GM12878 (cell line): ENCODE measurements around the gene PPT2. TPM values are rescaled to one million over a fixed set of nuclear protein-coding genes. Genes with fewer than 3 reads are reported as not detected.

Source experiments
- E2F8 ChIP-seq: fragments of 450-650 bp; IDR thresholded peaks from 2 replicates; pipeline ENCODE4 v1.6.1; 2018; ENCODE audit warnings: mild to moderate bottlenecking, low read depth, moderate library complexity; ENCODE audit not compliant: partially characterized antibody
- EGR1 ChIP-seq, 2 experiments: IDR thresholded peaks; 1 replicate in 1 of 2; 2 replicates in 1 of 2; pipeline ENCODE4 v1.6.1; 2011 to 2012; ENCODE audit warnings: low read depth in 2 of 2, low read length in 2 of 2, borderline replicate concordance in 1 of 2, mild to moderate bottlenecking in 1 of 2, moderate library complexity in 1 of 2
- EP300 ChIP-seq, 2 experiments: fragments of 150-350 bp in 1 of 2; IDR thresholded peaks; 2 replicates each; pipeline ENCODE4 v1.6.1; 2011 to 2012; ENCODE audit warnings: low read depth in 2 of 2, low read length in 2 of 2, borderline replicate concordance in 1 of 2, improper control_type of control experiment in 1 of 2, inconsistent platforms in 1 of 2; ENCODE audit not compliant: control insufficient read depth in 1 of 2
- ETV6 ChIP-seq, 2 experiments: fragments of 450-650 bp in 1 of 2; IDR thresholded peaks in 1 of 2; conservative IDR thresholded peaks in 1 of 2; 2 replicates each; pipeline ENCODE4 v1.6.1; 2014; ENCODE audit warnings: antibody characterized with exemption in 1 of 2, borderline replicate concordance in 1 of 2, low read depth in 1 of 2, mild to moderate bottlenecking in 1 of 2, moderate library complexity in 1 of 2
- HDAC6 ChIP-seq: fragments of 200-600 bp; sonication (generic); IDR thresholded peaks from one replicate; pipeline ENCODE4 v1.8.0; 2017; ENCODE audit warnings: antibody characterized with exemption; ENCODE audit not compliant: unreplicated experiment
- IKZF1 ChIP-seq: fragments of 450-650 bp; conservative IDR thresholded peaks from 2 replicates; pipeline ENCODE4 v1.6.1; 2017; ENCODE audit warnings: antibody characterized with exemption, mild to moderate bottlenecking
- LARP7 ChIP-seq: fragments of 450-650 bp; IDR thresholded peaks from 2 replicates; pipeline ENCODE4 v1.6.1; 2017; ENCODE audit warnings: mild to moderate bottlenecking
- MTA3 ChIP-seq: IDR thresholded peaks from 2 replicates; pipeline ENCODE4 v1.6.1; 2012; ENCODE audit warnings: low read length, inconsistent platforms, borderline replicate concordance
- NFYA ChIP-seq: IDR thresholded peaks from 2 replicates; pipeline ENCODE4 v1.6.1; 2011; ENCODE audit warnings: low read depth, mild to moderate bottlenecking, low read length, improper control_type of control experiment, borderline replicate concordance
- RAD21 ChIP-seq: IDR thresholded peaks from 2 replicates; pipeline ENCODE4 v1.6.1; 2011; ENCODE audit warnings: mild to moderate bottlenecking, low read depth, low read length, moderate library complexity; ENCODE audit not compliant: insufficient read depth
- RBBP5 ChIP-seq: fragments of 200-600 bp; sonication (generic); conservative IDR thresholded peaks from 2 replicates; pipeline ENCODE4 v1.6.1; 2016
- RELA ChIP-seq: fragments of 450-650 bp; IDR thresholded peaks from 2 replicates; pipeline ENCODE4 v1.8.0; 2014; ENCODE audit warnings: borderline replicate concordance; ENCODE audit not compliant: partially characterized antibody
- SMAD5 ChIP-seq: IDR thresholded peaks from 2 replicates; pipeline ENCODE4 v1.6.1; 2016; ENCODE audit warnings: antibody characterized with exemption, low read depth
- SPI1 ChIP-seq: IDR thresholded peaks from 2 replicates; pipeline ENCODE4 v1.6.1; 2011; ENCODE audit warnings: low read depth, mild to moderate bottlenecking, low read length, moderate library complexity, borderline replicate concordance; ENCODE audit not compliant: insufficient read depth
- ZNF217 ChIP-seq: fragments of 450-650 bp; IDR thresholded peaks from 2 replicates; pipeline ENCODE4 v1.6.1; 2017; ENCODE audit warnings: antibody characterized with exemption, mild to moderate bottlenecking
- ZNF384 ChIP-seq: IDR thresholded peaks from 2 replicates; pipeline ENCODE4 v1.6.1; 2012; ENCODE audit warnings: low read depth, mild to moderate bottlenecking, low read length, improper control_type of control experiment, borderline replicate concordance
- polyA plus RNA-seq, 11 experiments: library from polyadenylated mRNA; depleted of rRNA in 4 of 11; unstranded in 6 of 11; stranded (reverse) in 5 of 11; fragments of >200 nt; fragmentation: Nextera tagmentation in 4 of 11; fragmentation: Illumina TruSeq in 1 of 11; extraction: Ambion mirVana in 4 of 11; extraction: Trizol in 1 of 11; gene quantifications; 1 replicate in 1 of 11; 2 replicates in 10 of 11; pipeline versions ENCODE4 v1.2.1 to v1.2.3, GENCODE V29; 2011 to 2016; ENCODE audit warnings: inconsistent platforms in 2 of 11, missing spikeins in 2 of 11, low read depth in 1 of 11
- total RNA-seq, 4 experiments: library from RNA; depleted of rRNA in 3 of 4; stranded (reverse); fragments of >200 nt in 3 of 4; fragmentation: Illumina TruSeq in 1 of 4; extraction: Trizol in 1 of 4; gene quantifications; 2 replicates each; pipeline versions ENCODE4 v1.2.1 to v1.2.3, GENCODE V29; 2013 to 2021
- TF ChIP-seq, protein P1 (sequence below): fragments of 450-650 bp; conservative IDR thresholded peaks from 2 replicates; pipeline ENCODE4 v1.6.1; 2017; ENCODE audit warnings: mild to moderate bottlenecking, moderate library complexity
- TF ChIP-seq, protein P2 (sequence below): fragments of 450-650 bp; IDR thresholded peaks from 2 replicates; pipeline ENCODE4 v1.6.1; 2017; ENCODE audit warnings: borderline replicate concordance
- TF ChIP-seq, protein P3 (sequence below): IDR thresholded peaks from 2 replicates; pipeline ENCODE4 v1.6.1; 2011; ENCODE audit warnings: low read depth, low read length, improper control_type of control experiment, borderline replicate concordance

PPT2 gene
- total and polyA plus RNA-seq, 10 of the 15 experiments (the other 5 are each of a cell fraction or from before 2014, with no cell fraction given), result 1.3 to 25.5 (median 5.5) TPM

GRCh38 chr6:32190054-32190851 is 36.3 kb downstream of the PPT2 start, which contains the start of gene PBX2 (continued):
- peak; percentile 89 for TF ChIP-seq RELA
- no peak for TF ChIP-seq HDAC6
- TF ChIP-seq RAD21, result no peak
- TF ChIP-seq E2F8, result peak; percentile 73
- peak; percentile 93 for TF ChIP-seq SPI1
- no peak for TF ChIP-seq SMAD5
- no peak for TF ChIP-seq LARP7
- TF ChIP-seq EP300 (IDR thresholded peaks at IDR 0.05; ENCODE audit: borderline replicate concordance in 1 of 2, control insufficient read depth in 1 of 2, low read depth in 2 of 2, low read length in 2 of 2), result peak; percentile 22 to 27; a peak in 2 of 4 replicates
- TF ChIP-seq, protein P1, sequence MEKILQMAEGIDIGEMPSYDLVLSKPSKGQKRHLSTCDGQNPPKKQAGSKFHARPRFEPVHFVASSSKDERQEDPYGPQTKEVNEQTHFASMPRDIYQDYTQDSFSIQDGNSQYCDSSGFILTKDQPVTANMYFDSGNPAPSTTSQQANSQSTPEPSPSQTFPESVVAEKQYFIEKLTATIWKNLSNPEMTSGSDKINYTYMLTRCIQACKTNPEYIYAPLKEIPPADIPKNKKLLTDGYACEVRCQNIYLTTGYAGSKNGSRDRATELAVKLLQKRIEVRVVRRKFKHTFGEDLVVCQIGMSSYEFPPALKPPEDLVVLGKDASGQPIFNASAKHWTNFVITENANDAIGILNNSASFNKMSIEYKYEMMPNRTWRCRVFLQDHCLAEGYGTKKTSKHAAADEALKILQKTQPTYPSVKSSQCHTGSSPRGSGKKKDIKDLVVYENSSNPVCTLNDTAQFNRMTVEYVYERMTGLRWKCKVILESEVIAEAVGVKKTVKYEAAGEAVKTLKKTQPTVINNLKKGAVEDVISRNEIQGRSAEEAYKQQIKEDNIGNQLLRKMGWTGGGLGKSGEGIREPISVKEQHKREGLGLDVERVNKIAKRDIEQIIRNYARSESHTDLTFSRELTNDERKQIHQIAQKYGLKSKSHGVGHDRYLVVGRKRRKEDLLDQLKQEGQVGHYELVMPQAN, result 0 out of 2 replicates have a peak, but pooled peaks have one; percentile 30
- TF ChIP-seq ETV6 (conservative IDR thresholded peaks at IDR 0.05 in 1 of 2, IDR thresholded peaks at IDR 0.05 in 1 of 2; ENCODE audit: borderline replicate concordance in 1 of 2, low read depth in 1 of 2), result 0 out of 4 replicates have a peak, but pooled peaks of 1 of the 2 experiments have one; percentile 14
- TF ChIP-seq, protein P2, sequence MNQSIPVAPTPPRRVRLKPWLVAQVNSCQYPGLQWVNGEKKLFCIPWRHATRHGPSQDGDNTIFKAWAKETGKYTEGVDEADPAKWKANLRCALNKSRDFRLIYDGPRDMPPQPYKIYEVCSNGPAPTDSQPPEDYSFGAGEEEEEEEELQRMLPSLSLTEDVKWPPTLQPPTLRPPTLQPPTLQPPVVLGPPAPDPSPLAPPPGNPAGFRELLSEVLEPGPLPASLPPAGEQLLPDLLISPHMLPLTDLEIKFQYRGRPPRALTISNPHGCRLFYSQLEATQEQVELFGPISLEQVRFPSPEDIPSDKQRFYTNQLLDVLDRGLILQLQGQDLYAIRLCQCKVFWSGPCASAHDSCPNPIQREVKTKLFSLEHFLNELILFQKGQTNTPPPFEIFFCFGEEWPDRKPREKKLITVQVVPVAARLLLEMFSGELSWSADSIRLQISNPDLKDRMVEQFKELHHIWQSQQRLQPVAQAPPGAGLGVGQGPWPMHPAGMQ, result no peak
- TF ChIP-seq RBBP5, result no peak
- TF ChIP-seq, protein P3, sequence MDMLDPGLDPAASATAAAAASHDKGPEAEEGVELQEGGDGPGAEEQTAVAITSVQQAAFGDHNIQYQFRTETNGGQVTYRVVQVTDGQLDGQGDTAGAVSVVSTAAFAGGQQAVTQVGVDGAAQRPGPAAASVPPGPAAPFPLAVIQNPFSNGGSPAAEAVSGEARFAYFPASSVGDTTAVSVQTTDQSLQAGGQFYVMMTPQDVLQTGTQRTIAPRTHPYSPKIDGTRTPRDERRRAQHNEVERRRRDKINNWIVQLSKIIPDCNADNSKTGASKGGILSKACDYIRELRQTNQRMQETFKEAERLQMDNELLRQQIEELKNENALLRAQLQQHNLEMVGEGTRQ, result no peak
- no peak for TF ChIP-seq NFYA
- no peak for TF ChIP-seq MTA3
- TF ChIP-seq IKZF1, result peak; percentile 91
- no peak for TF ChIP-seq ZNF217
- TF ChIP-seq EGR1 (IDR thresholded peaks at IDR 0.05; ENCODE audit: borderline replicate concordance in 1 of 2, low read depth in 2 of 2, low read length in 2 of 2), result peak in 1 of 2 experiments; percentile 90; a peak in 2 of 3 replicates
- TF ChIP-seq ZNF384, result no peak
